ENCODE results near the gene PIK3C2G.

The PIK3C2G gene

DNA sequence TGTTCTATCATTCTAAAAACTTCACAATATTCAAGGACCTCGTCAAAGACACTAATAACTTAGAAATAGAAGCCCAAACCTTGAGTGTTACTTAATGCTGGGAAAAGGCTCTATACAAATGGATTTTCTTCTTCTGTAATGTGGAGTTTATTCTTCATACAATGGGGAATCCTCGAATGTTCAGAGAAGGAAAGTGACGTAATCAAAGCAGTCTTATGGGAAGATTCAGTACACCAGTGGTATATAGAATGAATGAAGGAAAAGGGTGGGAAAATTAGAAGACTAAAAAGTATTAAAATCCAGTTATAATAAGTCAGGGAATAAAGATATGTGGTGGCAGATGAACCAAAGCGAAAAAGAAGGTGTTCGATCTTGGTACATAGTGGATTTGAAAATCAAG, 370.0 kb downstream of the PIK3C2G start:
- POLR2A ChIA-PET: no interaction called here
- CTCF ChIA-PET: no interaction called here
- TF ChIP-seq NFRKB (IDR thresholded peaks at IDR 0.05) (no peak), ARNT (IDR thresholded peaks at IDR 0.05) (no peak), L3MBTL2 (conservative IDR thresholded peaks at IDR 0.05) (no peak)
- DNase-seq (ENCODE audit: extremely low spot score): no peak

GRCh38 chr12:18632848-18633247, 371.5 kb downstream of the PIK3C2G start:
- ChIA-PET POLR2A (no interaction called here), CTCF (no interaction called here)
- no peak for TF ChIP-seq ZNF384 (IDR thresholded peaks at IDR 0.05)
- TF ChIP-seq ARNT (IDR thresholded peaks at IDR 0.05): no peak
- no peak for TF ChIP-seq NFRKB (IDR thresholded peaks at IDR 0.05)
- TF ChIP-seq ELF4 (IDR thresholded peaks at IDR 0.05): no peak
- TF ChIP-seq FOXA1 (IDR thresholded peaks at IDR 0.05): no peak
- no peak for TF ChIP-seq SP1 (IDR thresholded peaks at IDR 0.05)
- TF ChIP-seq FOXK2 (IDR thresholded peaks at IDR 0.05): no peak
- no peak for TF ChIP-seq BHLHE40 (IDR thresholded peaks at IDR 0.05; ENCODE audit: borderline replicate concordance)
- TF ChIP-seq SUZ12 (IDR thresholded peaks at IDR 0.05): no peak
- no peak for TF ChIP-seq CTBP1 (IDR thresholded peaks at IDR 0.05; ENCODE audit: borderline replicate concordance)
- TF ChIP-seq L3MBTL2 (conservative IDR thresholded peaks at IDR 0.05): no peak
- DNase-seq (ENCODE audit: extremely low spot score): no peak

DNA sequence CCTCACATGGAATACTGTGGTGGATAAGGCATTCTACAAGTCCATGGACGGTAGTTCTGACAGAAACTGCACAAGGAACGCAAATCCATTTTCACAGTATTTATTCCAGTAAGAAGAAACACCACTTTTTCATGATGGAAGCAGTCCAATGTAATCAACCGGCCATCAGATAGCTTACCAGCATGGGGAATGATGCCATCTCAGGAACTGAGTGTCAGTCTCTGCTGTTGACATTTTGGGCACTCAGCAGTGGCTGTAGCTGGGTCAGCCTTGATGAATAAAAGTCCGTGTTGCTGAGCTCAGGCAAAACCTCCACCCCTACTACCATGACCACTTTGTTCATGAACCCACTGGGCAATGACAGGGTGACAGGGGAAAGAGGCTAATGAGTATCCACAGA, 373.1 kb downstream of the PIK3C2G start:
- TF ChIP-seq L3MBTL2 (conservative IDR thresholded peaks at IDR 0.05): no peak
- TF ChIP-seq ZNF384 (IDR thresholded peaks at IDR 0.05): no peak
- no peak for TF ChIP-seq SP1 (IDR thresholded peaks at IDR 0.05)
- no peak for TF ChIP-seq SUZ12 (IDR thresholded peaks at IDR 0.05)
- no peak for TF ChIP-seq HDGF (IDR thresholded peaks at IDR 0.05; ENCODE audit: borderline replicate concordance)
- TF ChIP-seq NFRKB (IDR thresholded peaks at IDR 0.05): no peak
- no peak for TF ChIP-seq FOXM1 (IDR thresholded peaks at IDR 0.05; ENCODE audit: borderline replicate concordance)
- no peak for TF ChIP-seq TARDBP (IDR thresholded peaks at IDR 0.05)
- TF ChIP-seq BHLHE40 (IDR thresholded peaks at IDR 0.05; ENCODE audit: borderline replicate concordance): no peak
- TF ChIP-seq LEF1 (IDR thresholded peaks at IDR 0.05; ENCODE audit: borderline replicate concordance): no peak
- no peak for TF ChIP-seq CTBP1 (IDR thresholded peaks at IDR 0.05; ENCODE audit: borderline replicate concordance)
- no peak for TF ChIP-seq FOXK2 (IDR thresholded peaks at IDR 0.05)
- no peak for TF ChIP-seq ELF4 (IDR thresholded peaks at IDR 0.05)
- TF ChIP-seq FOXA1 (IDR thresholded peaks at IDR 0.05): no peak
- TF ChIP-seq PKNOX1 (IDR thresholded peaks at IDR 0.05): no peak
- no peak for TF ChIP-seq ARNT (IDR thresholded peaks at IDR 0.05)
- DNase-seq (ENCODE audit: extremely low spot score): no peak
- CTCF ChIA-PET: no interaction called here

GRCh38 chr12:18640321-18640955, 379.1 kb downstream of the PIK3C2G start:
- ChIA-PET CTCF (no interaction called here), POLR2A (no interaction called here)
- TF ChIP-seq HDGF (IDR thresholded peaks at IDR 0.05; ENCODE audit: borderline replicate concordance): no peak
- no peak for TF ChIP-seq TARDBP (IDR thresholded peaks at IDR 0.05)
- TF ChIP-seq BHLHE40 (IDR thresholded peaks at IDR 0.05; ENCODE audit: borderline replicate concordance): no peak
- no peak for TF ChIP-seq SUZ12 (IDR thresholded peaks at IDR 0.05)
- TF ChIP-seq FOXM1 (IDR thresholded peaks at IDR 0.05; ENCODE audit: borderline replicate concordance): no peak
- no peak for TF ChIP-seq PKNOX1 (IDR thresholded peaks at IDR 0.05)
- no peak for TF ChIP-seq NFRKB (IDR thresholded peaks at IDR 0.05)
- no peak for TF ChIP-seq ARNT (IDR thresholded peaks at IDR 0.05)
- no peak for TF ChIP-seq FOXK2 (IDR thresholded peaks at IDR 0.05)
- no peak for TF ChIP-seq ELF4 (IDR thresholded peaks at IDR 0.05)
- no peak for TF ChIP-seq L3MBTL2 (conservative IDR thresholded peaks at IDR 0.05)
- no peak for DNase-seq (ENCODE audit: extremely low spot score)

More for the DNA sequence above, 373.1 kb downstream of the PIK3C2G start:
- POLR2A ChIA-PET: no interaction called here

DNA sequence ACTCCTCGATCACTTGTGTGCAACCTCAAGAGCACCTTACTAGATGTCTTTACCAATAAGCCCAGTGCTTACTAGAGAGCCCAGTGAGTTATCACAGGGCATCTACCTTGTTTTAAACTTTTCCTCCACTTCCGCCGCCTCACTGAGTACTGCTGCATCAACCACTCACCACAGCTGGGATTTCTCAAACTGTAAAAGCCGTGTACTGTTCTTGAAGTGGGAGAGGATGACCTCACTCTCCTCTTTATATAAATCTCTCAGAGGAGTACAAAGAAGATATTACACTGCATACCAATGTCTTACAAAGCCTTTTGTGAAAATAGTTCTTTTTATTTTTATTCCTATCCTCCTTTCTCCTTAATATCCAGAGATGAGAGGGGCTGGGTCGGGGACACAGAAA, 382.4 kb downstream of the PIK3C2G start:
- CTCF ChIA-PET: no interaction called here
- TF ChIP-seq ELF4 (IDR thresholded peaks at IDR 0.05): no peak
- no peak for TF ChIP-seq HDGF (IDR thresholded peaks at IDR 0.05; ENCODE audit: borderline replicate concordance)
- TF ChIP-seq LEF1 (IDR thresholded peaks at IDR 0.05; ENCODE audit: borderline replicate concordance): no peak
- no peak for TF ChIP-seq L3MBTL2 (conservative IDR thresholded peaks at IDR 0.05)
- no peak for TF ChIP-seq NFRKB (IDR thresholded peaks at IDR 0.05)
- POLR2A ChIA-PET: no interaction called here

DNA sequence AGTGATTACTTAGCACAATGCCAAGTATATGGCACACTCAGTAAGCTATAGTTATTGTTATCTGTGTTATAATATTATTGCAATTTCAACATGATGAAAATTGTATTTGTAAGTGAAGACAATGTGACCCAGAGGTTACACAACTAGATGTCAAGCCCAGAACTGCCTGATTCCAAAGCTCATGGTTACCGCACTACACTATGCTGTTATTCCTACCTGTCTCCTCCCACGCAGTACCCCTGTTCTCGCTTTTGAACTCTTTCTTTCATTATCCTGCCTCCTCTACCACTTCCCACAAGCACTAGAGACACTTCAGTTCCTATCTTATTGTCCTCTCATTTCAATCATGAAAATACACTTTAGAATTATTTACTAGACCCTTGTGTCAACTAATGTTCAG, 383.2 kb downstream of the PIK3C2G start:
- ChIA-PET CTCF (interaction anchor here (0.6 kb wide), 1 partner anchor 494 kb away, joined by 8 read pairs; no protein-coding TSS in a partner anchor), POLR2A (no interaction called here)
- no peak for DNase-seq (ENCODE audit: extremely low spot score)
- TF ChIP-seq FOXM1 (IDR thresholded peaks at IDR 0.05; ENCODE audit: borderline replicate concordance): no peak
- TF ChIP-seq FOXK2 (IDR thresholded peaks at IDR 0.05): no peak
- TF ChIP-seq SUZ12 (IDR thresholded peaks at IDR 0.05): no peak
- no peak for TF ChIP-seq SP1 (IDR thresholded peaks at IDR 0.05)
- TF ChIP-seq BHLHE40 (IDR thresholded peaks at IDR 0.05; ENCODE audit: borderline replicate concordance): no peak
- no peak for TF ChIP-seq ZNF384 (IDR thresholded peaks at IDR 0.05)
- TF ChIP-seq TARDBP (IDR thresholded peaks at IDR 0.05): no peak
- TF ChIP-seq LEF1 (IDR thresholded peaks at IDR 0.05; ENCODE audit: borderline replicate concordance): no peak
- no peak for TF ChIP-seq ARNT (IDR thresholded peaks at IDR 0.05)
- TF ChIP-seq NFRKB (IDR thresholded peaks at IDR 0.05): no peak
- TF ChIP-seq ELF4 (IDR thresholded peaks at IDR 0.05): no peak
- TF ChIP-seq L3MBTL2 (conservative IDR thresholded peaks at IDR 0.05): no peak

More for the DNA sequence above, 382.4 kb downstream of the PIK3C2G start:
- no peak for DNase-seq (ENCODE audit: extremely low spot score)

DNA sequence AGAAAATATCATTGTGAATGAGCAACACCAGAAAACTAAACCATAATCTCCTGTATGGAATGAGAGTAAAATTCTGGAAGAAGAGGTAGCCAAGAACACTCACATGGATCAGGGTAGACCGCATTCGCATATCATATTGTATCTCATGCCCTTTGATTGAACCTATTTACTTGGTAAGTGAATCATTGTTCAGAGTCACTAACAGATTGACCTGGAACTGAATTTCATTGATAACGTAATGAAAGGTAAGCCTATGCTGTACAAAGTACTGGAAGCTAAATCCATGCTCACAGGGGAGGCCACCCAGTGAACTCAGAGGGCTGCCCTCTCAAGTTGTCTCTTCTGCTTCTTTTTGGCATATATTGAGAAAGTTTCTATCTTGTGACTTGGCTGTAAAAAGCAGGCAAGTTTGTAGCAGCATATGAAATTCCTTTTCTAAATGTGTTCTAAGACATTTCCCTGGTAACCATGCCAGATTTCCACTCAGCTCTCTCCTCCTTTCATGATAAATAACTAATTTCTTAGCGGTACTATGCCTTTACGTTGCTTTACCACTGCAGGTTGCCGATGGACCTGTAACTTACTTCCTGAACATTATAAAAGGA, 385.1 kb downstream of the PIK3C2G start:
- POLR2A ChIA-PET: no interaction called here
- CTCF ChIA-PET: no interaction called here
- DNase-seq (ENCODE audit: extremely low spot score): no peak
- no peak for TF ChIP-seq SUZ12 (IDR thresholded peaks at IDR 0.05)
- no peak for TF ChIP-seq TARDBP (IDR thresholded peaks at IDR 0.05)
- no peak for TF ChIP-seq FOXM1 (IDR thresholded peaks at IDR 0.05; ENCODE audit: borderline replicate concordance)
- no peak for TF ChIP-seq BHLHE40 (IDR thresholded peaks at IDR 0.05; ENCODE audit: borderline replicate concordance)
- no peak for TF ChIP-seq CTBP1 (IDR thresholded peaks at IDR 0.05; ENCODE audit: borderline replicate concordance)
- no peak for TF ChIP-seq L3MBTL2 (conservative IDR thresholded peaks at IDR 0.05)
- no peak for TF ChIP-seq HDGF (IDR thresholded peaks at IDR 0.05; ENCODE audit: borderline replicate concordance)
- no peak for TF ChIP-seq ZNF384 (IDR thresholded peaks at IDR 0.05)
- TF ChIP-seq ARNT (IDR thresholded peaks at IDR 0.05): no peak
- TF ChIP-seq PKNOX1 (IDR thresholded peaks at IDR 0.05): no peak
- TF ChIP-seq LEF1 (IDR thresholded peaks at IDR 0.05; ENCODE audit: borderline replicate concordance): no peak
- TF ChIP-seq SP1 (IDR thresholded peaks at IDR 0.05): no peak
- TF ChIP-seq FOXK2 (IDR thresholded peaks at IDR 0.05): no peak
- no peak for TF ChIP-seq NFRKB (IDR thresholded peaks at IDR 0.05)
- TF ChIP-seq FOXA1 (IDR thresholded peaks at IDR 0.05): no peak
- no peak for TF ChIP-seq ELF4 (IDR thresholded peaks at IDR 0.05)

Measured in HEK293T (cell line).